Colonic mucosa (tissue), 4 donors: ENCODE data around the gene DKKL1. TPM values are rescaled to one million over a fixed set of nuclear protein-coding genes. Genes with fewer than 3 reads are reported as not detected.

Experiments
- DNase-seq: peaks from one replicate; pipeline ENCODE4 v3.0.0-alpha.2; 2020
- H3K27ac ChIP-seq: fragments of 200-600 bp; one replicate; pipeline ENCODE4 v1.8.0; 2021
- H3K27me3 ChIP-seq: fragments of 200-600 bp; one replicate; pipeline ENCODE4 v1.8.0; 2021
- H3K36me3 ChIP-seq: fragments of 200-600 bp; one replicate; pipeline ENCODE4 v1.8.0; 2021
- H3K4me1 ChIP-seq: fragments of 200-600 bp; one replicate; pipeline ENCODE4 v1.8.0; 2021; ENCODE audit warnings: mild to moderate bottlenecking
- H3K4me3 ChIP-seq: fragments of 200-600 bp; one replicate; pipeline ENCODE4 v1.8.0; 2021
- H3K9ac ChIP-seq, 2 donors: one replicate each; pipeline ENCODE4 v1.7.0; 2013; ENCODE audit warnings: control low read depth in 2 of 2, low read depth in 2 of 2, low read length in 2 of 2
- H3K9me3 ChIP-seq: fragments of 200-600 bp; one replicate; pipeline ENCODE4 v1.8.0; 2021
- intact Hi-C: fragments of 100-400 bp; cut with DNase I; formaldehyde crosslinking; loops from one replicate; pipeline ENCODE4 v1.14.1; 2022
- total RNA-seq, 2 donors: library from RNA; stranded (reverse); fragmentation: NEBNext Ultra II Directional in 1 of 2; extraction: Animal tissue kit (Norgen Biotek cat#: 25700) in 1 of 2; gene quantifications; one replicate each; pipeline ENCODE4 v1.2.1, GENCODE V29; 2021
- TF ChIP-seq, protein P1 (sequence below): fragments of 200-600 bp; IDR thresholded peaks from one replicate; pipeline ENCODE4 v1.8.0; 2022; ENCODE audit warnings: antibody characterized with exemption, mild to moderate bottlenecking
- donor health status: healthy.
- donor health status: DM: no; HTN: no; CAD: no.
- donor health status: DM: no; HTN: no; CAD: no.

The DKKL1 gene
- total RNA-seq, 2 donors from 2014 or later, result not detected

DNA sequence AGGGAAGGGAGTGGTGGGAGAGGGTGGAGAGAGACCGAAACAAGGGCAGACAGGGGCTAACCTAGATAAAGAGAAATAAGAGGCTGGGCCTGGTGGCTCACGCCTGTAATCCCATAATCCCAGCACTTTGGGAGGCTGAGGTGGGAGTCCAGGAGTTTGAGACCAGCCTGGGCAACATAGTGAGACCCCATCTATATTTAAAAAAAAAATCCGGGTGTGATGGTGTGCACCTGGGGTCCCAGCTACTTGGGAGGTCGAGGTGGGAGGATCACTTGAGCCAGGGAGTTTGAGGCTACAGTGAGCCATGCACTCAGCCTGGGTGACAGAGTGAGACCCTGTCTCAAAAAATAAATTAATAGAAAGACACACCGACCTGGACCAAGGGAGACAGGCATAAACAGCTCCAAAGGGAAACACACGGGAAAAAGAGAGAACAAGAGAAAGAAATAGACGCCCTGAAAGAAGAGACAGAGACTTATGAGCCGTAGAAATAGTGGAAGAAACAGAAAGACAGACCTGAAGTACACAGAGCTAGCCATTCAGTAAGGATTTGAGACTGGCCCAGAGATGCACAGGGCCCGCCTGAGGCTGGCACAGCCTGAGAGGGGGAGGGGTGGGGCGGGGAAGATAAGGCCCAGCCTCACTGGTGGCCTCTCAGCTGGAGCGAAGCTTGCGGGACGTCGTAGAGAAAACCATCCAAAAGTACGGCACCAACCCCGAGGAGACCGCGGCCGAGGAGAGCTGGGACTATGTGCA, 26.2 kb upstream of the DKKL1 start:
- Histone ChIP-seq H3K9me3 (no peaks in the 10 kb centered on the region), H3K27me3 (no peaks in the 10 kb centered on the region), H3K4me3 (no peak overlapping the region), H3K36me3 (no peaks in the 10 kb centered on the region), H3K4me1 (peaks cover 6% of the 10 kb centered on the region), H3K9ac (peak overlapping the region in 1 of 2 donors; percentile 12), H3K27ac (no peak overlapping the region)
- TF ChIP-seq, protein P1, sequence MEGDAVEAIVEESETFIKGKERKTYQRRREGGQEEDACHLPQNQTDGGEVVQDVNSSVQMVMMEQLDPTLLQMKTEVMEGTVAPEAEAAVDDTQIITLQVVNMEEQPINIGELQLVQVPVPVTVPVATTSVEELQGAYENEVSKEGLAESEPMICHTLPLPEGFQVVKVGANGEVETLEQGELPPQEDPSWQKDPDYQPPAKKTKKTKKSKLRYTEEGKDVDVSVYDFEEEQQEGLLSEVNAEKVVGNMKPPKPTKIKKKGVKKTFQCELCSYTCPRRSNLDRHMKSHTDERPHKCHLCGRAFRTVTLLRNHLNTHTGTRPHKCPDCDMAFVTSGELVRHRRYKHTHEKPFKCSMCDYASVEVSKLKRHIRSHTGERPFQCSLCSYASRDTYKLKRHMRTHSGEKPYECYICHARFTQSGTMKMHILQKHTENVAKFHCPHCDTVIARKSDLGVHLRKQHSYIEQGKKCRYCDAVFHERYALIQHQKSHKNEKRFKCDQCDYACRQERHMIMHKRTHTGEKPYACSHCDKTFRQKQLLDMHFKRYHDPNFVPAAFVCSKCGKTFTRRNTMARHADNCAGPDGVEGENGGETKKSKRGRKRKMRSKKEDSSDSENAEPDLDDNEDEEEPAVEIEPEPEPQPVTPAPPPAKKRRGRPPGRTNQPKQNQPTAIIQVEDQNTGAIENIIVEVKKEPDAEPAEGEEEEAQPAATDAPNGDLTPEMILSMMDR, result no peak
- intact Hi-C loops, result no loop called here
- DNase-seq, result no peak

DNA sequence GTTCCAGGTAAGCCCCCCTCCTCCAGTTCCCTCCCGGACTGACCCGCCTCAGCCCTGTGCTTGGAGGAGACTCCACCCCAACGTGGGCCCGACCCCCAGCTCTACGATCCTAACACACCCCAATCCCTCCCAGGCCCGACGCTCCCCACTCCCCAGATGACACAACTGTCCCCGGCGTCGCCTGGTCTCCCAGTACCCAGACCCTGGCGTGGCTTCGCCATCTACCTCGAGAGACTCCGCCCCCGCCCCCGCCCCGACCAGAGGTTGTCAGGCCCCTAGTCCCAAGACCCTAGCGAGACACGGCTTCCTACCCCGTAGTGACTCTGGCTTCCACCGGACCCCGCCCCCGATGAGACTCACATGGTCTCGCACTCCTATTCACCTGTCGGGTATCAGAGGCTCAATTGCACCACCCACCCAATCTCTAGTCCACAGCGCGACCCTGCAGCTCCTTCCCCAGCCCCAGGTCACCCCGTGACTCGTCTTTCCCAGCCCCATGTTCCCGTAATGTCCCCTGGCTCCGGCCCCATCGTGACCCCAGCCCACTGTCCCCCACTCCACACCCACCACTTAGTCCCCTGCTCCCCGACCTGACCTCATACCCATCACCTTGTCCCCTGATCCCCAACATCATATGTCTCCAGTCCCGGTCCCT, 25.5 kb upstream of the DKKL1 start:
- no peak for DNase-seq
- Histone ChIP-seq H3K27ac (no peak overlapping the region), H3K9me3 (no peaks in the 10 kb centered on the region), H3K4me3 (no peak overlapping the region), H3K27me3 (no peaks in the 10 kb centered on the region), H3K36me3 (no peaks in the 10 kb centered on the region), H3K9ac (peak overlapping the region in 1 of 2 donors; percentile 19), H3K4me1 (peaks cover 6% of the 10 kb centered on the region)
- TF ChIP-seq, protein P1, result no peak
- intact Hi-C loops, result no loop called here

DNA sequence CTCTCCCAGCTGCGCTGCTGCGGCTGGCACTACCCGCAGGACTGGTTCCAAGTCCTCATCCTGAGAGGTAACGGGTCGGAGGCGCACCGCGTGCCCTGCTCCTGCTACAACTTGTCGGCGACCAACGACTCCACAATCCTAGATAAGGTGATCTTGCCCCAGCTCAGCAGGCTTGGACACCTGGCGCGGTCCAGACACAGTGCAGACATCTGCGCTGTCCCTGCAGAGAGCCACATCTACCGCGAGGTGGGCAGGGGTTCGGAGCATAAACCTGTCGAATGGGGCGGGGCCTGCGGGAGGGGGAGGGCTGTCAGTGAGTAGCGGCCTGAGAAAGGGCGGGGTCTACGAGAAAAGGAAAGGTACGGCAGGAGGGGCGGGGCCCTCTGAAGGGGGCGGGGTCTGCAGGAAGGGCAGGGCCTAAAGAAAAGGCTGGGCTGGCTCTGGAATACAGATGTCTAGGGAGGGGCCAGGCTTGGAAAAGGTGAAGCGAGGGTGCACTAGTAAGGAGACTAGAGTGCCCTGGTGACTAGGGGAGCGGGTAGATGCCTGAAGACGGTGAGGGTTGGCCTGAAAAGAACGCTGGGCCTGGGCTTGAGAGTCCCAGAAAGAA, 24.9 kb upstream of the DKKL1 start:
- intact Hi-C loops, result no loop called here
- peak; percentile 96 for DNase-seq
- TF ChIP-seq, protein P1, result no peak
- no peaks in the 10 kb centered on the region for H3K36me3 ChIP-seq
- H3K27me3 ChIP-seq, result no peaks in the 10 kb centered on the region
- H3K9me3 ChIP-seq, result no peaks in the 10 kb centered on the region
- peak overlapping the region; percentile 72 for H3K27ac ChIP-seq
- peak overlapping the region; percentile 22 for H3K4me3 ChIP-seq
- peaks cover 6% of the 10 kb centered on the region for H3K4me1 ChIP-seq
- peak overlapping the region in 1 of 2 donors; percentile 19 for H3K9ac ChIP-seq

DNA sequence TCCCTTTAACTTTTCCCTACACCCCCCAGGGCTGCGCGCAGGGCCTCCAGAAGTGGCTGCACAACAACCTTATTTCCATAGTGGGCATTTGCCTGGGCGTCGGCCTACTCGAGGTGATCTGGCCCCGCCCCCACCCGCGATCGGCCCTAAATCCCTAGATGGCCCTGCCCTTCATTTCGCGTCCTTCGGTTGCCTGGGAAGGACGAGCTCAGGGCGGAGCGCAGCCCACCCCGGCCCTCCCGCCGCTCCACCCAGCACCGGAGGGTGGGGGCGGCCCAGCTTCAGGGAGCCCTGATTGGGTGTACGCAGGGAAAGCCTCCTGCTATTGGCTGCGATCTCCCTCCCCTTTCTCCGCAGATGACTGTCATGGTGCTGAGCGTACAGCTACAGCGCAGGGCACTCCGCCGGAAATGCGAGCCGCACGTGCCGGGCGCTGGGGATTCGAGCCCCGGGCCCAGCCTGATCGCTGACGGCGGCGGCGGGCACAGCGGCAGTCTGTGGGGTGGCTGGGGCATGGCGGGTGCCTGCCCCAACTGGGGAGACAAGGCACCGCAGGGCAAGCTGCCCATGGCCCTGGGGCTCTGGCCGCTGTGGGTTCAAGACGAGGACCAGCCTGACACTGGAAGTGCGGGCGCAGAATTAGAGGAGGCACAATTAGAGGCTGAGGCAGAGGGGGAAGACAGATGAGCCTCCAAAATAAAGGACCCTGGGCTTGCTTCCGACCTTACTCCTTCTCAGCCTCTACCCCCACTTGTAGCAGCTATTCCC, 24.2 kb upstream of the DKKL1 start:
- DNase-seq, result peak; percentile 86
- no peaks in the 10 kb centered on the region for H3K27me3 ChIP-seq
- TF ChIP-seq, protein P1, result no peak
- no peaks in the 10 kb centered on the region for H3K36me3 ChIP-seq
- peaks cover 6% of the 10 kb centered on the region for H3K4me1 ChIP-seq
- intact Hi-C loops, result no loop called here
- H3K4me3 ChIP-seq, result peak overlapping the region; percentile 22
- H3K9ac ChIP-seq, result peak overlapping the region in 1 of 2 donors; percentile 34
- peak overlapping the region; percentile 72 for H3K27ac ChIP-seq
- H3K9me3 ChIP-seq, result no peaks in the 10 kb centered on the region
